Measurements from ENCODE around the gene UBR4. TPM values are rescaled to one million over a fixed set of nuclear protein-coding genes. Genes with fewer than 3 reads are reported as not detected.
A peak's percentile ranks its signal among the peaks of the same experiment; 100 is the strongest.

Gene UBR4
- total and polyA plus RNA-seq, 7 donors = 89.9 to 185 (median 118) TPM

DNA sequence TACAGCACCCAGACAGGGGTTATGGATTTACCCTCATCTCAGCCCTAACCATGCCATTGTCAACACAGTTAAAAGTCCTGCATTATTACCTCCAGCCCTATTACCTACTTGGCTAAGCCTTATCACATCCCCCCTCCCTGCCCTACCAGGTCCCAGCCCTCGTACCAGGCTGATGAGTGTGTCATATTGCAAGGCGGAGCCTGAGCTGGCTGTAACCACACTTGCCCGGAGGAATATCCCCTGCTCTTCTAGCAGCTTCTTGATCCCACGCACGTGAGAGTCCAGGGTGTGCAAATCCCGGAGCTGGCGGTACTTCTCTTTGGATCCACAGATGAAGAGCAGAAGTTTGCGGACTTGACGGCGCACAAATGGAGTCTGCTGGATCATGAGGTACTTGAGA, 87.4 kb downstream of the UBR4 start:
- 81 to 86% (median 84%) methylated on average over 10 of the region's 10 CpGs for WGBS, 3 donors
- TF ChIP-seq, protein P1, sequence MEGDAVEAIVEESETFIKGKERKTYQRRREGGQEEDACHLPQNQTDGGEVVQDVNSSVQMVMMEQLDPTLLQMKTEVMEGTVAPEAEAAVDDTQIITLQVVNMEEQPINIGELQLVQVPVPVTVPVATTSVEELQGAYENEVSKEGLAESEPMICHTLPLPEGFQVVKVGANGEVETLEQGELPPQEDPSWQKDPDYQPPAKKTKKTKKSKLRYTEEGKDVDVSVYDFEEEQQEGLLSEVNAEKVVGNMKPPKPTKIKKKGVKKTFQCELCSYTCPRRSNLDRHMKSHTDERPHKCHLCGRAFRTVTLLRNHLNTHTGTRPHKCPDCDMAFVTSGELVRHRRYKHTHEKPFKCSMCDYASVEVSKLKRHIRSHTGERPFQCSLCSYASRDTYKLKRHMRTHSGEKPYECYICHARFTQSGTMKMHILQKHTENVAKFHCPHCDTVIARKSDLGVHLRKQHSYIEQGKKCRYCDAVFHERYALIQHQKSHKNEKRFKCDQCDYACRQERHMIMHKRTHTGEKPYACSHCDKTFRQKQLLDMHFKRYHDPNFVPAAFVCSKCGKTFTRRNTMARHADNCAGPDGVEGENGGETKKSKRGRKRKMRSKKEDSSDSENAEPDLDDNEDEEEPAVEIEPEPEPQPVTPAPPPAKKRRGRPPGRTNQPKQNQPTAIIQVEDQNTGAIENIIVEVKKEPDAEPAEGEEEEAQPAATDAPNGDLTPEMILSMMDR (IDR thresholded peaks at IDR 0.05) = no peak
- no peak overlapping the region for H3K27ac ChIP-seq
- no peaks in the 10 kb centered on the region for H3K27me3 ChIP-seq (ENCODE audit: insufficient read depth in 3 of 3, low read length in 2 of 3)
- no peaks in the 10 kb centered on the region for H3K4me1 ChIP-seq
- intact Hi-C loops (cut with DNase I) = loop anchor here in 1 of 2 donors (5.0 kb wide), 2 partner anchors 35 to 65 kb away; no protein-coding TSS in a partner anchor
- no peak overlapping the region for H3K4me3 ChIP-seq
- DNase-seq (no peak), ATAC-seq (peak in 2 of 4 donors; percentile 29 to 36)
- H3K36me3 ChIP-seq (ENCODE audit: insufficient read depth in 1 of 2, low read depth in 1 of 2) = peaks cover 51 to 100% of the 10 kb centered on the region in 2 donors
- H3K9me3 ChIP-seq = no peaks in the 10 kb centered on the region

DNA sequence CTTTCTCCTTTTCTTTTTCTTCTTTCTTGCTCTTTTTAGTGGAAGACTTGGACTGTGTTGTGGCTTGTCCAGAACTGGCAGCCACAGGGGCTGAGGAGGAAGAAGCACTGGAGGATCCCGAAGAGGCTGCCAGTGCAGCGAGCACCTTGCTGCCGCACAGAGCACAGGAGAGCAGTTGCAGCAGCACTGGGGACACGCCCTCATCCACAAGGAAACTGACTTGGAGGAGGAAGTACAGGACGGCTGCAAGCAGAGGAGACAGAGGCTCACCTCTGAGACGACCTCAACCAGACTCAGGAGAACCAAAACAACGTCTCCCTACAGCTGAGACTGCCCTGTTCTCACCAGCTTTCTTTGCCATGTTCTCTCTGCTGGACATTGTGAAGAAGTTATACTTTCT, 88.9 kb downstream of the UBR4 start:
- TF ChIP-seq, protein P1 (IDR thresholded peaks at IDR 0.05) = no peak
- ATAC-seq (no peak), DNase-seq (no peak)
- 77 to 82% (median 78%) methylated on average over 7 of the region's 7 CpGs for WGBS, 3 donors
- H3K27me3 ChIP-seq (ENCODE audit: insufficient read depth in 3 of 3, low read length in 2 of 3) = no peaks in the 10 kb centered on the region
- H3K4me1 ChIP-seq = no peaks in the 10 kb centered on the region
- no peak overlapping the region for H3K4me3 ChIP-seq
- no peaks in the 10 kb centered on the region for H3K9me3 ChIP-seq
- H3K27ac ChIP-seq = no peak overlapping the region
- intact Hi-C loops (cut with DNase I) = loop anchor here in 1 of 2 donors (5.0 kb wide), 2 partner anchors 36 to 66 kb away; no protein-coding TSS in a partner anchor
- H3K36me3 ChIP-seq (ENCODE audit: insufficient read depth in 1 of 2, low read depth in 1 of 2) = peaks cover 54 to 100% of the 10 kb centered on the region in 2 donors

DNA sequence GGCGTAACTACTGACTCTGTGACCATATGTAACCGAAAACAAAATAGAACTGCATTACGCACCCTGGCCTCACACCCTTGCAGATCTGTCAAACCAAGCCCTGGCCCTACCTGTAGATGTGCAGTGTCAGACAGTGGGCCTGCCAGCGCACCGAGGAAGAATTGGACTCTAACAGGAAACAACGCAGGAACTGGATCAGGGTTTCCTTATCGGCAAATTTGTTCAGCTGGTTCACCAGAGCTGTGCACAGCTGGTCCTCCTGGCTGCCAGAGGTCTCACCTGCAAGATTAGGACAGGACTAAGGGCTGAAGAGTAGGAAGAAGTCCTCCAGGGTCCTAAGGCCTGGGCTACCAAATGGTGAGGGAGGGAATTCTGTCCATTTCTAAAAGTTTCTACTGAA, 90.0 kb downstream of the UBR4 start:
- Histone ChIP-seq H3K4me3 (no peak overlapping the region), H3K36me3 (ENCODE audit: insufficient read depth in 1 of 2, low read depth in 1 of 2) (peaks cover 52 to 100% of the 10 kb centered on the region in 2 donors), H3K27me3 (ENCODE audit: insufficient read depth in 3 of 3, low read length in 2 of 3) (no peaks in the 10 kb centered on the region), H3K9me3 (no peaks in the 10 kb centered on the region), H3K4me1 (no peaks in the 10 kb centered on the region), H3K27ac (no peak overlapping the region)
- TF ChIP-seq, protein P1 (IDR thresholded peaks at IDR 0.05) = no peak
- WGBS, 3 donors = 94 to 97% (median 96%) methylated on average over 7 of the region's 7 CpGs
- DNase-seq = no peak
- intact Hi-C loops (cut with DNase I) = loop anchor here in 1 of 2 donors (5.0 kb wide), 2 partner anchors 37 to 67 kb away; no protein-coding TSS in a partner anchor
- no peak for ATAC-seq

DNA sequence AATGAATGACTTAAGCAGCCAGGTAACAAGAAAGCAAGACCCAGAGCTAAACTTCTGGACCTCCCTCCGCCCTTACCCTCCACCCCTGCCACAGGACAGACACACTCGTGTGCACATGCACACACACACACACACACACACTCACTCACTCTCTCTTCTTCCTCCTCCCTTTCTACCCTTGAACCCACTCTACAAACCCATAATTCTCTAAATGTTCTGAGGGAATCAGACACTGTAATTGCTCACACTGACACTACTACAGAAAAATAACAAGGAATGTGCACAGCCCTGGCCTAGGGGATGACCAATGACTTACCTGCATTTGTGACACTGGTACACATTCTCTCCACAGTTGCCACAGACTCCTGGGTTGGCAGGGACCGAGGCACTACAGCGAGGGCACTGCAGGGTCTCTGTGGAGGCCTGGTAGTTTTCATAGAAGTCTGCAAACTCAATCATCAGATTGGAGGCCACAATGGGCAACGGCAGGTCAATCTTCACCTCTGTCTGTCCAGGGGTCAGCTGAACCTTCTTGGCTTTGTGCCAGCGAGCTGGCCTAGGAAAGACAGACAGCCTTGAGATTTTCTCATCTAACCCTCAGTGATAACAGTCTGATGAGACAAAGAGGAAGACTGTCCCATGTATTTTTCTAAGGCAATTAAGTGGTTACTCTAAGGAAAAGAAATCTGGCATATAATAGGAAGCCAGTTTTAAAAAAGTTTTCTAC, 94.8 kb downstream of the UBR4 start:
- no peaks in the 10 kb centered on the region for H3K4me1 ChIP-seq
- DNase-seq (no peak), ATAC-seq (no peak)
- 69 to 71% (median 70%) methylated on average over 6 of the region's 6 CpGs for WGBS, 3 donors
- H3K36me3 ChIP-seq (ENCODE audit: insufficient read depth in 1 of 2, low read depth in 1 of 2) = peaks cover 53 to 100% of the 10 kb centered on the region in 2 donors
- no peak overlapping the region for H3K27ac ChIP-seq
- H3K9me3 ChIP-seq = no peaks in the 10 kb centered on the region
- no peaks in the 10 kb centered on the region for H3K27me3 ChIP-seq (ENCODE audit: insufficient read depth in 3 of 3, low read length in 2 of 3)
- no peak overlapping the region for H3K4me3 ChIP-seq
- intact Hi-C loops (cut with DNase I) = loop anchor here in 1 of 2 donors (5.0 kb wide), 1 partner anchor 47 kb away; no protein-coding TSS in a partner anchor
- TF ChIP-seq, protein P1 (IDR thresholded peaks at IDR 0.05) = no peak

Measured in psoas muscle (tissue), 8 donors.